PC-9 (cell line): Measurements from ENCODE around the gene DLGAP1.

Experiments used
- EZH2 ChIP-seq: fragments of 200-600 bp; sonication (generic); IDR thresholded peaks from 2 replicates; pipeline ENCODE4 v1.8.0; 2017; ENCODE audit warnings: antibody characterized with exemption, low read depth
- TF ChIP-seq, protein P1 (sequence below): fragments of 200-600 bp; sonication (generic); conservative IDR thresholded peaks from 2 replicates; pipeline ENCODE4 v1.6.1; 2017; ENCODE audit warnings: mixed run types, antibody characterized with exemption, mild to moderate bottlenecking, moderate library complexity

DNA sequence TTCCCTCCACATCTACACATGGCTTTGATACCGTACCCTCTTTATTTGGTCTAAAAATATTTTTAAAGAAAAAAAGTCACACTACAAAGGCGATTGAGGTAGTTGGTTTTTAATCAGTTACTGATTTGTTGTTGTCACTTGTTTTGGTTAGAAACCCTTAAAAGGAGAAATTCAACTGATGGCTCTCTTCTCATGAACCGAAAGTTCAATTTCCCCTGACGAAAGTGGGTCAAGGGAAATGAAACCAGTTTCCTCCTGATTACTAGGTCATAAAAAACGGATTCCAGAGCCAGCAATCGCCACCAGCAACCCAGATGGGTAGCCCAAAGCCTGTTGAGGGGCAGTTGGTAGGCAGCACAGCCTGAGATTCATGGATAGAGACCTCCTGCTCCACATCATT lies 63.2 kb downstream of the DLGAP1 start:
- TF ChIP-seq, protein P1, sequence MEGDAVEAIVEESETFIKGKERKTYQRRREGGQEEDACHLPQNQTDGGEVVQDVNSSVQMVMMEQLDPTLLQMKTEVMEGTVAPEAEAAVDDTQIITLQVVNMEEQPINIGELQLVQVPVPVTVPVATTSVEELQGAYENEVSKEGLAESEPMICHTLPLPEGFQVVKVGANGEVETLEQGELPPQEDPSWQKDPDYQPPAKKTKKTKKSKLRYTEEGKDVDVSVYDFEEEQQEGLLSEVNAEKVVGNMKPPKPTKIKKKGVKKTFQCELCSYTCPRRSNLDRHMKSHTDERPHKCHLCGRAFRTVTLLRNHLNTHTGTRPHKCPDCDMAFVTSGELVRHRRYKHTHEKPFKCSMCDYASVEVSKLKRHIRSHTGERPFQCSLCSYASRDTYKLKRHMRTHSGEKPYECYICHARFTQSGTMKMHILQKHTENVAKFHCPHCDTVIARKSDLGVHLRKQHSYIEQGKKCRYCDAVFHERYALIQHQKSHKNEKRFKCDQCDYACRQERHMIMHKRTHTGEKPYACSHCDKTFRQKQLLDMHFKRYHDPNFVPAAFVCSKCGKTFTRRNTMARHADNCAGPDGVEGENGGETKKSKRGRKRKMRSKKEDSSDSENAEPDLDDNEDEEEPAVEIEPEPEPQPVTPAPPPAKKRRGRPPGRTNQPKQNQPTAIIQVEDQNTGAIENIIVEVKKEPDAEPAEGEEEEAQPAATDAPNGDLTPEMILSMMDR: no peak
- TF ChIP-seq EZH2: no peak
